ENCODE data around the gene PKDCC.

GRCh38 chr2:42106257-42106816, 58.5 kb downstream of the PKDCC start:
- TF ChIP-seq POLR2AphosphoS5 (IDR thresholded peaks at IDR 0.05) (no peak), CTCF (IDR thresholded peaks at IDR 0.05) (no peak), POLR2A (IDR thresholded peaks at IDR 0.05) (no peak)

Measured in suprapubic skin (tissue), 4 donors.